Measurements from ENCODE around the gene NR2C2AP.

Gene NR2C2AP

GRCh38 chr19:19203012-19203856 is at the start of gene NR2C2AP:
NR2C2AP (minus strand) TSS chr19:19203414; CDS start chr19:19203060, 354 bp downstream.
- Mint-ChIP-seq H3K27ac (peak within 1 kb of the TSS; percentile 88), H3K27me3 (peaks cover 20% of the 10 kb centered on the region), H3K4me3 (peak within 1 kb of the TSS; percentile 83), H3K36me3 (ENCODE audit: low read depth) (peaks cover 37% of the 10 kb centered on the region), H3K4me1 (ENCODE audit: low read depth) (peaks cover 40% of the 10 kb centered on the region), H3K9me3 (no peaks in the 10 kb centered on the region)
- intact Hi-C loops (cut with micrococcal nuclease) = loop anchor here (1.0 kb wide), 1 partner anchor 11 kb away; the partner anchor contains the start of genes BORCS8 and RFXANK

- Mint-ChIP-seq H3K4me3 (no peak overlapping the region), H3K27ac (no peak overlapping the region), H3K36me3 (ENCODE audit: low read depth) (no peaks in the 10 kb centered on the region), H3K27me3 (peaks cover 22% of the 10 kb centered on the region), H3K4me1 (ENCODE audit: low read depth) (no peaks in the 10 kb centered on the region), H3K9me3 (no peaks in the 10 kb centered on the region)
- intact Hi-C loops (cut with micrococcal nuclease) = no loop called here
Measured at GRCh38 chr19:19250196-19250801, 47.1 kb upstream of the NR2C2AP start.

GRCh38 chr19:19240476-19240875 is 37.3 kb upstream of the NR2C2AP start:
- peaks cover 11% of the 10 kb centered on the region for H3K27me3 Mint-ChIP-seq

GRCh38 chr19:19239675-19240074 is 36.5 kb upstream of the NR2C2AP start:
- peaks cover 11% of the 10 kb centered on the region for H3K27me3 Mint-ChIP-seq
- no peaks in the 10 kb centered on the region for H3K36me3 Mint-ChIP-seq (ENCODE audit: low read depth)
- H3K4me3 Mint-ChIP-seq = no peak overlapping the region
- intact Hi-C loops (cut with micrococcal nuclease) = no loop called here
- H3K27ac Mint-ChIP-seq = no peak overlapping the region
- peaks cover 12% of the 10 kb centered on the region for H3K9me3 Mint-ChIP-seq
- no peaks in the 10 kb centered on the region for H3K4me1 Mint-ChIP-seq (ENCODE audit: low read depth)

More at GRCh38 chr19:19240476-19240875, 37.3 kb upstream of the NR2C2AP start:
- Mint-ChIP-seq H3K27ac (no peak overlapping the region), H3K36me3 (ENCODE audit: low read depth) (no peaks in the 10 kb centered on the region), H3K4me3 (no peak overlapping the region), H3K9me3 (peaks cover 9% of the 10 kb centered on the region), H3K4me1 (ENCODE audit: low read depth) (no peaks in the 10 kb centered on the region)
- intact Hi-C loops (cut with micrococcal nuclease) = no loop called here

GRCh38 chr19:19238126-19238894 is 35.1 kb upstream of the NR2C2AP start:
- no peak overlapping the region for H3K27ac Mint-ChIP-seq
- H3K4me3 Mint-ChIP-seq = no peak overlapping the region
- no peaks in the 10 kb centered on the region for H3K36me3 Mint-ChIP-seq (ENCODE audit: low read depth)
- H3K9me3 Mint-ChIP-seq = peaks cover 26% of the 10 kb centered on the region
- peaks cover 13% of the 10 kb centered on the region for H3K27me3 Mint-ChIP-seq
- H3K4me1 Mint-ChIP-seq (ENCODE audit: low read depth) = no peaks in the 10 kb centered on the region
- intact Hi-C loops (cut with micrococcal nuclease) = no loop called here

GRCh38 chr19:19236173-19236572 is 33.0 kb upstream of the NR2C2AP start:
- Mint-ChIP-seq H3K27ac (no peak overlapping the region), H3K27me3 (peaks cover 18% of the 10 kb centered on the region), H3K4me3 (no peak overlapping the region), H3K36me3 (ENCODE audit: low read depth) (no peaks in the 10 kb centered on the region), H3K4me1 (ENCODE audit: low read depth) (no peaks in the 10 kb centered on the region), H3K9me3 (peaks cover 29% of the 10 kb centered on the region)
- intact Hi-C loops (cut with micrococcal nuclease) = no loop called here

GRCh38 chr19:19234220-19234816 is 31.1 kb upstream of the NR2C2AP start:
- no peaks in the 10 kb centered on the region for H3K4me1 Mint-ChIP-seq (ENCODE audit: low read depth)
- H3K9me3 Mint-ChIP-seq = peaks cover 29% of the 10 kb centered on the region
- H3K27ac Mint-ChIP-seq = no peak overlapping the region
- H3K4me3 Mint-ChIP-seq = no peak overlapping the region
- peaks cover 17% of the 10 kb centered on the region for H3K27me3 Mint-ChIP-seq
- H3K36me3 Mint-ChIP-seq (ENCODE audit: low read depth) = no peaks in the 10 kb centered on the region
- intact Hi-C loops (cut with micrococcal nuclease) = no loop called here

GRCh38 chr19:19232261-19232721 is 29.1 kb upstream of the NR2C2AP start:
- Mint-ChIP-seq H3K9me3 (peaks cover 29% of the 10 kb centered on the region), H3K27me3 (peaks cover 21% of the 10 kb centered on the region), H3K27ac (no peak overlapping the region), H3K4me3 (no peak overlapping the region), H3K36me3 (ENCODE audit: low read depth) (no peaks in the 10 kb centered on the region), H3K4me1 (ENCODE audit: low read depth) (no peaks in the 10 kb centered on the region)
- intact Hi-C loops (cut with micrococcal nuclease) = no loop called here

GRCh38 chr19:19230999-19231398 is 27.8 kb upstream of the NR2C2AP start:
- H3K4me3 Mint-ChIP-seq = no peak overlapping the region
- peaks cover 28% of the 10 kb centered on the region for H3K27me3 Mint-ChIP-seq
- intact Hi-C loops (cut with micrococcal nuclease) = no loop called here
- H3K9me3 Mint-ChIP-seq = peaks cover 24% of the 10 kb centered on the region
- no peaks in the 10 kb centered on the region for H3K36me3 Mint-ChIP-seq (ENCODE audit: low read depth)
- no peaks in the 10 kb centered on the region for H3K4me1 Mint-ChIP-seq (ENCODE audit: low read depth)
- H3K27ac Mint-ChIP-seq = no peak overlapping the region

GRCh38 chr19:19229701-19230100 is 26.5 kb upstream of the NR2C2AP start:
- Mint-ChIP-seq H3K27ac (no peak overlapping the region), H3K4me1 (ENCODE audit: low read depth) (peaks cover 9% of the 10 kb centered on the region), H3K9me3 (peaks cover 17% of the 10 kb centered on the region), H3K36me3 (ENCODE audit: low read depth) (no peaks in the 10 kb centered on the region), H3K4me3 (no peak overlapping the region), H3K27me3 (peaks cover 40% of the 10 kb centered on the region)
- intact Hi-C loops (cut with micrococcal nuclease) = no loop called here

- Mint-ChIP-seq H3K27ac (no peak overlapping the region), H3K9me3 (no peaks in the 10 kb centered on the region), H3K4me1 (ENCODE audit: low read depth) (peaks cover 11% of the 10 kb centered on the region), H3K4me3 (no peak overlapping the region), H3K36me3 (ENCODE audit: low read depth) (no peaks in the 10 kb centered on the region), H3K27me3 (peaks cover 55% of the 10 kb centered on the region)
- intact Hi-C loops (cut with micrococcal nuclease) = no loop called here
Measured at GRCh38 chr19:19227217-19227616, 24.0 kb upstream of the NR2C2AP start.

- Mint-ChIP-seq H3K9me3 (no peaks in the 10 kb centered on the region), H3K4me3 (no peak overlapping the region), H3K4me1 (ENCODE audit: low read depth) (peaks cover 11% of the 10 kb centered on the region), H3K27ac (no peak overlapping the region), H3K36me3 (ENCODE audit: low read depth) (no peaks in the 10 kb centered on the region), H3K27me3 (peaks cover 51% of the 10 kb centered on the region)
- intact Hi-C loops (cut with micrococcal nuclease) = no loop called here
Measured at GRCh38 chr19:19226663-19227062, 23.4 kb upstream of the NR2C2AP start.

GRCh38 chr19:19226204-19226603 is 23.0 kb upstream of the NR2C2AP start:
- Mint-ChIP-seq H3K4me3 (no peak overlapping the region), H3K4me1 (ENCODE audit: low read depth) (peaks cover 11% of the 10 kb centered on the region), H3K27me3 (peaks cover 53% of the 10 kb centered on the region), H3K36me3 (ENCODE audit: low read depth) (no peaks in the 10 kb centered on the region), H3K9me3 (no peaks in the 10 kb centered on the region), H3K27ac (no peak overlapping the region)
- intact Hi-C loops (cut with micrococcal nuclease) = no loop called here

All from dendritic cell treated with granulocyte-macrophage colony-stimulating factor and Interleukin-4, amounts not matched to agents 40 ng/mL and 50 ng/mL, for 4 days (primary cell).